Smooth muscle cell (in vitro differentiated cells): ENCODE results near the gene RER1. TPM values are rescaled to one million over a fixed set of nuclear protein-coding genes. Genes with fewer than 3 reads are reported as not detected.
A peak's percentile ranks its signal among the peaks of the same experiment; 100 is the strongest.

Experiments
- DNase-seq: peaks from one replicate; lab custom pipeline; 2025; ENCODE audit not compliant: unreplicated experiment; lab: John Stamatoyannopoulos, UW
- H2AFZ ChIP-seq: fragments of 200-600 bp; sonication (generic); 2 replicates; pipeline ENCODE4 v1.6.0; 2016; ENCODE audit warnings: antibody characterized with exemption, low read depth, mild to moderate bottlenecking
- H3F3A ChIP-seq: fragments of 200-600 bp; sonication (generic); 2 replicates; pipeline ENCODE4 v1.6.0; 2017; ENCODE audit warnings: antibody characterized with exemption, low read depth
- H3K27ac ChIP-seq: fragments of 200-600 bp; sonication (generic); 2 replicates; pipeline ENCODE4 v1.5.1; 2016; ENCODE audit warnings: low read depth, mild to moderate bottlenecking
- H3K27me3 ChIP-seq: fragments of 200-600 bp; sonication (generic); 2 replicates; pipeline ENCODE4 v1.6.1; 2016; ENCODE audit warnings: low read depth, mild to moderate bottlenecking
- H3K36me3 ChIP-seq: fragments of 200-600 bp; sonication (generic); 2 replicates; pipeline ENCODE4 v1.5.1; 2016; ENCODE audit warnings: low read depth
- H3K4me1 ChIP-seq: fragments of 200-600 bp; sonication (generic); 2 replicates; pipeline ENCODE4 v1.5.1; 2016; ENCODE audit warnings: low read depth
- H3K4me2 ChIP-seq: fragments of 200-600 bp; sonication (generic); 2 replicates; pipeline ENCODE4 v1.6.0; 2016; ENCODE audit warnings: mild to moderate bottlenecking
- H3K4me3 ChIP-seq: fragments of 200-600 bp; sonication (generic); 2 replicates; pipeline ENCODE4 v1.5.1; 2016; ENCODE audit warnings: mild to moderate bottlenecking
- H3K79me2 ChIP-seq: fragments of 200-600 bp; sonication (generic); 2 replicates; pipeline ENCODE4 v1.6.0; 2016; ENCODE audit warnings: low read depth, mild to moderate bottlenecking
- H3K9ac ChIP-seq: fragments of 200-600 bp; sonication (generic); 2 replicates; pipeline ENCODE4 v1.6.0; 2016; ENCODE audit warnings: low read depth
- H3K9me3 ChIP-seq: fragments of 200-600 bp; sonication (generic); replicated peaks from 2 replicates; pipeline ENCODE4 v1.5.1; 2016; ENCODE audit warnings: low read depth
- H4K20me1 ChIP-seq: fragments of 200-600 bp; sonication (generic); 2 replicates; pipeline ENCODE4 v1.6.0; 2016; ENCODE audit warnings: low read depth
- WGBS: methylation state at CpG from one replicate; pipeline ENCODE4 v1.1.7; 2016; ENCODE audit warnings: low lambda C conversion rate; 5-methylcytosine and 5-hydroxymethylcytosine counted together
- polyA plus RNA-seq: library from polyadenylated mRNA; unstranded; fragments of >200 nt; fragmentation: Nextera tagmentation; extraction: Ambion mirVana; gene quantifications from 2 replicates; pipeline ENCODE4 v1.2.1, GENCODE V29; 2016
- total RNA-seq: library from RNA; depleted of rRNA; stranded (reverse); fragments of >200 nt; gene quantifications from 2 replicates; pipeline ENCODE4 v1.2.3, GENCODE V29; 2014
- TF ChIP-seq, protein P1 (sequence below): fragments of 200-600 bp; sonication (generic); IDR thresholded peaks from 2 replicates; pipeline ENCODE4 v1.5.1; 2017; ENCODE audit warnings: borderline replicate concordance, mild to moderate bottlenecking, antibody characterized with exemption; ENCODE audit not compliant: insufficient read depth, poor library complexity, severe bottlenecking

Gene RER1
- total RNA-seq, result 101 and 110 TPM in 2 replicates
- 253 and 269 TPM in 2 replicates for polyA plus RNA-seq

GRCh38 chr1:2391041-2391930 is at the start of gene RER1, which contains the start of gene MORN1:
RER1 (plus strand) TSS chr1:2391841; CDS start chr1:2395791, 3,950 bp downstream.
MORN1 (minus strand) TSS chr1:2391554; CDS start chr1:2391533, 21 bp downstream.
- TF ChIP-seq, protein P1, sequence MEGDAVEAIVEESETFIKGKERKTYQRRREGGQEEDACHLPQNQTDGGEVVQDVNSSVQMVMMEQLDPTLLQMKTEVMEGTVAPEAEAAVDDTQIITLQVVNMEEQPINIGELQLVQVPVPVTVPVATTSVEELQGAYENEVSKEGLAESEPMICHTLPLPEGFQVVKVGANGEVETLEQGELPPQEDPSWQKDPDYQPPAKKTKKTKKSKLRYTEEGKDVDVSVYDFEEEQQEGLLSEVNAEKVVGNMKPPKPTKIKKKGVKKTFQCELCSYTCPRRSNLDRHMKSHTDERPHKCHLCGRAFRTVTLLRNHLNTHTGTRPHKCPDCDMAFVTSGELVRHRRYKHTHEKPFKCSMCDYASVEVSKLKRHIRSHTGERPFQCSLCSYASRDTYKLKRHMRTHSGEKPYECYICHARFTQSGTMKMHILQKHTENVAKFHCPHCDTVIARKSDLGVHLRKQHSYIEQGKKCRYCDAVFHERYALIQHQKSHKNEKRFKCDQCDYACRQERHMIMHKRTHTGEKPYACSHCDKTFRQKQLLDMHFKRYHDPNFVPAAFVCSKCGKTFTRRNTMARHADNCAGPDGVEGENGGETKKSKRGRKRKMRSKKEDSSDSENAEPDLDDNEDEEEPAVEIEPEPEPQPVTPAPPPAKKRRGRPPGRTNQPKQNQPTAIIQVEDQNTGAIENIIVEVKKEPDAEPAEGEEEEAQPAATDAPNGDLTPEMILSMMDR, result no peak
- H3K9me3 ChIP-seq, result no peaks in the 10 kb centered on the region
- peak; percentile 94 for DNase-seq
- H3K4me3 ChIP-seq, result peak within 1 kb of the TSS; percentile 95
- H3K4me1 ChIP-seq, result peaks cover 6% of the 10 kb centered on the region
- no peaks in the 10 kb centered on the region for H3K36me3 ChIP-seq
- H3K79me2 ChIP-seq, result peaks cover 61% of the 10 kb centered on the region
- peak within 1 kb of the TSS; percentile 79 for H3K27ac ChIP-seq
- WGBS, result under 1% methylated on average over 102 of the region's 103 CpGs
- H3K27me3 ChIP-seq, result no peaks in the 10 kb centered on the region
- H3K4me2 ChIP-seq, result peak within 1 kb of the TSS; percentile 98
- H3F3A ChIP-seq, result peaks cover 3% of the 10 kb centered on the region
- H3K9ac ChIP-seq, result peak within 1 kb of the TSS; percentile 91
- peaks cover 31% of the 10 kb centered on the region for H4K20me1 ChIP-seq
- H2AFZ ChIP-seq, result peak within 1 kb of the TSS; percentile 63

GRCh38 chr1:2342384-2343022 is 49.1 kb upstream of the RER1 start:
- no peaks in the 10 kb centered on the region for H3K9me3 ChIP-seq
- H3K4me2 ChIP-seq, result no peak overlapping the region
- TF ChIP-seq, protein P1, result no peak
- H3K27me3 ChIP-seq, result no peaks in the 10 kb centered on the region
- no peak overlapping the region for H3K4me3 ChIP-seq
- H3K9ac ChIP-seq, result no peak overlapping the region
- DNase-seq, result no peak
- H4K20me1 ChIP-seq, result no peaks in the 10 kb centered on the region
- 91% methylated on average over 21 of the region's 21 CpGs for WGBS
- no peaks in the 10 kb centered on the region for H3K36me3 ChIP-seq
- no peaks in the 10 kb centered on the region for H3F3A ChIP-seq
- H3K4me1 ChIP-seq, result no peaks in the 10 kb centered on the region
- H3K27ac ChIP-seq, result no peak overlapping the region
- no peaks in the 10 kb centered on the region for H3K79me2 ChIP-seq
- H2AFZ ChIP-seq, result no peak overlapping the region

- Histone ChIP-seq H3K27ac (no peak overlapping the region), H2AFZ (no peak overlapping the region), H3K4me3 (no peak overlapping the region), H3K4me2 (no peak overlapping the region), H3K27me3 (no peaks in the 10 kb centered on the region), H3K36me3 (no peaks in the 10 kb centered on the region), H3K79me2 (no peaks in the 10 kb centered on the region), H4K20me1 (no peaks in the 10 kb centered on the region), H3K4me1 (no peaks in the 10 kb centered on the region), H3K9ac (no peak overlapping the region), H3F3A (no peaks in the 10 kb centered on the region), H3K9me3 (no peaks in the 10 kb centered on the region)
- TF ChIP-seq, protein P1, result no peak
- DNase-seq, result no peak
- WGBS, result 95% methylated on average over 39 of the region's 39 CpGs
Measured at GRCh38 chr1:2343023-2343935, 48.4 kb upstream of the RER1 start.
